ENCODE measurements around the gene MAP4K4. TPM values are rescaled to one million over a fixed set of nuclear protein-coding genes. Genes with fewer than 3 reads are reported as not detected.
"Not testable (repeated sequence)": the region's sequence is repeated elsewhere in the genome, so short reads cannot be mapped to it uniquely, and the experiment has no call there.

MAP4K4 gene
- total RNA-seq, 2 experiments from 2014 or later = 42.1 to 43.4 TPM

DNA sequence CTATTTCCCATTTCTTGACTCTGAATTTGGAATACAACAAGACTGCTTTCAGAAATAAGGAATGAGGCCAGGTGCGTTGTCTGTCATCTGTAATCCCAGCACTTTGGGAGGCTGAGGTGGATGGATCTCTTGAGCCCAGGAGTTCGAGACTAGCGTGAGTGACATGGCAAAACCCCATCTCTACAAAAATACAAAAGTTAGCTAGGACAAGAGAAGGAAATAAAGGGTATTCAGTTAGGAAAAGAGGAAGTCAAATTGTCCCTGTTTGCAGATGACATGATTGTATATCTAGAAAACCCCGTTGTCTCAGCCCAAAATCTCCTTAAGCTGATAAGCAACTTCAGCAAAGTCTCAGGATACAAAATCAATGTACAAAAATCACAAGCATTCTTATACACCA is 51.0 kb downstream of the MAP4K4 start:
- POLR2A ChIA-PET; DNase-seq; H3K4me3 Mint-ChIP-seq; H3K27ac Mint-ChIP-seq; H3K27me3 Mint-ChIP-seq; H3K9me3 Mint-ChIP-seq; H3K36me3 Mint-ChIP-seq; intact Hi-C loops (cut with micrococcal nuclease): not testable (repeated sequence)
- CTCF ChIA-PET = interaction anchor here (1.2 kb wide), 1 partner anchor 73 kb away, joined by 3 read pairs; no protein-coding TSS in a partner anchor
- H3K4me1 Mint-ChIP-seq (ENCODE audit: low read depth) = peaks cover 68% of the 10 kb centered on the region

DNA sequence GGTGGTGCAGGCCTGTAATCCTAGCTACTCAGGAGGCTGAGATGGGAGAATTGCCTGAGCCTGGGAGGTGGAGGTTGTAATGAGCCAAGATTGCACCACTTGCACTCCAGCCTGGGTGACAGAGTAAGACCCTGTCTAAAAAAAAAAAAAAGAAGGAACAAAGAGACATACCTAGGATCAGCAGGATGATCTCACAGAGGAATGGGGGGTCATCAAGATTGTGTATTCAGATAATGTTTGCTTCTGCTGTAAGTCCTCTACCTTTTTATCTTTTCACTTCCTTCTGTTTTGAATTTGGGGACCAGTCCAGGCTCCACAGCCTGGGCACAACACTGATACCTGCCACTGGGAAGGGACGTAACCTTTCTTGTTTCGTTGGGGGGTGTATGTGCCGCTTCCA is 53.2 kb downstream of the MAP4K4 start:
- intact Hi-C loops (cut with micrococcal nuclease) = no loop called here
- ChIA-PET POLR2A (no interaction called here), CTCF (interaction anchor here (1.0 to 1.1 kb wide), 2 partner anchors 56 to 73 kb away, joined by 3 to 4 read pairs; no protein-coding TSS in a partner anchor)
- DNase-seq = no peak
- peaks cover 70% of the 10 kb centered on the region for H3K4me1 Mint-ChIP-seq (ENCODE audit: low read depth)
- H3K27me3 Mint-ChIP-seq = no peaks in the 10 kb centered on the region
- H3K4me3 Mint-ChIP-seq = no peak overlapping the region
- no peak overlapping the region for H3K27ac Mint-ChIP-seq
- H3K9me3 Mint-ChIP-seq = no peaks in the 10 kb centered on the region
- peaks cover 1% of the 10 kb centered on the region for H3K36me3 Mint-ChIP-seq

DNA sequence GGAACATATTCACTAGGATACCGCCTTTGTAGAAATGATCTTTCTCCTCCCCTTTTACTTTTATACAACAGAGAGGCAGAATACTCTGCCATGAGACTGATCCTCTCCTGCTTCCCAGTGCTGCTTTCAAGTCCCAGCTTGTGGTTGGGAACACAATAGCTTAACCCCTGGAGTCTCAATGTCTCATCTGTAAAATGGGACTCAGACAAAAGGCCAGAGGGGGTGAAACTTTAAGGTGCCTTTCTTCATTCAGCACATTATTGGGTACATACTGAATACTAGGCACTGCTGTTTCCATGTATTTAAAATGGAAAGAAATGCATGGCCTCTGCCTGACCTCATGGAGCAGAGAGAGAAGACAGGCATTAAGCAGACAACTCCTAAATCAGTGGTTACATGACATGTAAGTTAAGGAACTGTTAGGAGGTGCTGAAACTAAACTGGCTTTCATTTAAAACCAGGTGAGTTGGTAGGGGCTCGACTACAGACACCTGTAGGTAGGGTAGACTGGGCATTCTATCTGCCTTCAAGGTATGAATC is 53.8 kb downstream of the MAP4K4 start:
- intact Hi-C loops (cut with micrococcal nuclease) = no loop called here
- peaks cover 69% of the 10 kb centered on the region for H3K4me1 Mint-ChIP-seq (ENCODE audit: low read depth)
- no peak for DNase-seq
- no peaks in the 10 kb centered on the region for H3K9me3 Mint-ChIP-seq
- H3K36me3 Mint-ChIP-seq = peaks cover 1% of the 10 kb centered on the region
- no peak overlapping the region for H3K27ac Mint-ChIP-seq
- H3K4me3 Mint-ChIP-seq = no peak overlapping the region
- CTCF ChIA-PET = interaction anchor here (1.0 to 1.1 kb wide), 2 partner anchors 57 to 72 kb away, joined by 3 to 4 read pairs; no protein-coding TSS in a partner anchor
- no peaks in the 10 kb centered on the region for H3K27me3 Mint-ChIP-seq
- POLR2A ChIA-PET = no interaction called here

DNA sequence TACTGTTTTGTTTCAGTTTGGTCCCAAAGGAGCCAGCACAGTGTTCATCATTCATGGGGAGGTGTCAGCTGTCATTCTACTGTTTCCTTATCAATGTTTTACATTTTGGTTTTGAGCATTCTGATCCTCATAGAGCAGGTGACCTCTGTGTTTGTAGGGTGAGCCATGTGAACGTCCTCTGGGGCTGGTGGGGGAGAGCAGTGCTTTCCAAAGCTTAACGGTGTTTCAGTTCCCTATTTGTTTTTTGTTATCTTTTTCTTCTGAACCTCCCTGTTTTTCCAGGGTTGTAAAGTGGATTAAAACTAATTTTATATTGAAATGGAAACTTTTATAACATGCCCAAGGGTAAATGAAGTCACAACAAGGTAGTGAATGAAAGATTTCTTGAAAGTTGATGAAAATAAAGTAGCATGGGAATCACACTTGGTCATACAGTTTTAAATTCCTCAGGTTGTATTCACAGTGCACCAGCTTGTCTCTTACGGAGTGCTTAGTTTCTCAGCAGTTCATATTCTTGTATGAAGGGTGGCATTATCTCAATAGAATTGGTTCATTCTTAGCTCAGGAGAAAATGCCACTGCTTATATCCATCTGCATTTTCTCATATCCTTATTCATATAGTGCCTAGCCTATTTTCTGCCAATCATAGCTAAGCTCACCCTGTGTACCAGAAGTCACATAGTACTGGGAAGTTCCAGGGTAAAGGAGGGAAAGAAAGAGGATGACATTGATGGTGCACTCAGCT is 54.5 kb downstream of the MAP4K4 start:
- intact Hi-C loops (cut with micrococcal nuclease) = no loop called here
- H3K36me3 Mint-ChIP-seq = peaks cover 1% of the 10 kb centered on the region
- POLR2A ChIA-PET = interaction anchor here (0.8 kb wide), 1 partner anchor 10 kb away, joined by 3 read pairs; no protein-coding TSS in a partner anchor
- H3K4me1 Mint-ChIP-seq (ENCODE audit: low read depth) = peaks cover 69% of the 10 kb centered on the region
- no peak overlapping the region for H3K27ac Mint-ChIP-seq
- no peaks in the 10 kb centered on the region for H3K27me3 Mint-ChIP-seq
- CTCF ChIA-PET = interaction anchor here (0.7 to 1.2 kb wide), 3 partner anchors 33 to 80 kb away, joined by 3 to 5 read pairs (median 4); no protein-coding TSS in a partner anchor
- no peak overlapping the region for H3K4me3 Mint-ChIP-seq
- no peaks in the 10 kb centered on the region for H3K9me3 Mint-ChIP-seq
- no peak for DNase-seq

DNA sequence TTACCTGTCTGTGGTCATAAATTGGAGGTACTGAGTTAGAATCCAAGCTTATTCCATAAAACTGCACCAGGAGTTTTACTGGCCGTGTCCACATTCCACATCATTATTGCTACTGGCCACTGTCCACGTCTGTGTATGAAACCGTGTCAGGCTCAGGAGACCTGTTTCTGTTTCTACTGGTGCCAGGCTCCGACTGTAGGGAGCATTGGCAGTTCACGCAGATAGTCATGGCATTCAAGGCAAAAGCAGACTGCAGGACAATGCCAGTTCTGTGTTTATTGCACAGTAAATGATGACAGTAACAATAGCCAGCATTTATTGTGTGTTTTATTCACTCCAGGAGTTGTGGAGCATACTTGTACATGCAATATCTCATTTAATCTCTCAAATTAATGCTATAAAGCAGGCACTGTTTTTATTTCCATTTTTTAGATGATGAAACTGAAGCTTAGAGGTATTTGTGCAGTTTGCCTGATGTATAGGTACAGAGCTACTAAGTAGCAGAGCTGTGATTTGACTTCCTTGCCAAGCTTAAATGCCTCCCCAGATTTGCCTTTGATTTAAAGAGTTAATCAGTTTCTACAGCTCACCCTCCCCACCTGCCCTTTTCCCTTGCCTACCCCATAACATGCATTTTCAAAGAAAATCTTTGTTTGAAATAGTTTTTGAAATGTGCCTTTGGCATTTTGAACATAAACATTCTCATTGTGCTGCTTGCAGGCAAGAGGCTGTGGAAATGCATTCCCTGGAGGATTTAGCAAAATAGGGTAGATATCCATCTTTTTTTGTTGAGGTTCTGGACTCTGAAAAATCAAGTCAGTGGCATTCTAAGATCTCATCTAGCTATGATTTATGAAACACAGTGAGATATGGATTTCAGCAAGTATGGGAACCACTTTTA is 55.5 kb downstream of the MAP4K4 start:
- ChIA-PET POLR2A (interaction anchor here (0.6 to 1.3 kb wide), 3 partner anchors 11 to 36 kb away, joined by 3 read pairs; no protein-coding TSS in a partner anchor), CTCF (interaction anchor here (0.6 to 1.2 kb wide), 6 partner anchors 11 to 390 kb away, joined by 3 to 5 read pairs (median 3); no protein-coding TSS in a partner anchor)
- no peak overlapping the region for H3K27ac Mint-ChIP-seq
- intact Hi-C loops (cut with micrococcal nuclease) = loop anchor here (1.0 kb wide), 1 partner anchor 8 kb away; no protein-coding TSS in a partner anchor
- no peaks in the 10 kb centered on the region for H3K9me3 Mint-ChIP-seq
- DNase-seq = no peak
- H3K36me3 Mint-ChIP-seq = peaks cover 1% of the 10 kb centered on the region
- peaks cover 70% of the 10 kb centered on the region for H3K4me1 Mint-ChIP-seq (ENCODE audit: low read depth)
- H3K4me3 Mint-ChIP-seq = no peak overlapping the region
- H3K27me3 Mint-ChIP-seq = no peaks in the 10 kb centered on the region

DNA sequence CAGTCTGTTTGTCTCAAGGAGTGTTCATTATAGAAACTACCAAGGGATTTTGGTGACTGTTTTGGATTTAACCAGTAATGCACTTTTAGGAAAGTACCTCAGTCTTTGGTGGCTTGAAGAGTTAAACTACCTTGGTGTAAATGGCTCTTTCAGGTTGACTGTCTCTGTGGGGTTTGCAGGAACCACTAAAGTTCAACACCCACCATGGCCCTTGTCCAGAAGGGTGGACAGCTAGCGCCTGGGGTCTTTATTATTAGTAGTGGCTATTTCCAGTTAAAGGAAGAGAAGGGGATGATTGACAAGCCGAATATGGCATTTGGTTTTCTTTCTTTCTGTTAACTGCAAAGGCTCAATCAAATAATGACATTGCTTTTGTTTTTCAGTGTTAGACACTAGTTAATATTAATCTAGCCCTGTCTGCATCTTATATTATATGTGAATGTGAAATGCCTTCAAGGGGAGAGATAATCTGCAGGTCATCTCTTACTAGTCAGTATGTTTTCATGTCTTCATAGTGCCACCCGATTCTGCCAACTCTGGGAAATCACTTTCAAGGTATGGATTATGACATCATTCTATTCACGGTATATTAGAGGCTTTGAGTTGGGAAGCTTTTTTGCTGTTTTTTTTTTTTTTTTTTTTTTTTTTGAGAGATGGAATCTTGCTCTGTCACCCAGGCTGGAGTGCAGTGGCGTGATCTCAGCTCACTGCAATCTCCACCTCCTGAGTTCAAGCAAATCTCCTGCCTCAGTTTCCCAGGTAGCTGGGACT is 56.4 kb downstream of the MAP4K4 start:
- POLR2A ChIA-PET = interaction anchor here (0.6 to 1.3 kb wide), 2 partner anchors 32 to 37 kb away, joined by 3 read pairs; no protein-coding TSS in a partner anchor
- Mint-ChIP-seq H3K27me3 (no peaks in the 10 kb centered on the region), H3K9me3 (no peaks in the 10 kb centered on the region), H3K4me1 (ENCODE audit: low read depth) (peaks cover 75% of the 10 kb centered on the region), H3K4me3 (no peak overlapping the region), H3K27ac (no peak overlapping the region), H3K36me3 (peaks cover 1% of the 10 kb centered on the region)
- CTCF ChIA-PET = interaction anchor here (0.6 to 1.8 kb wide), 5 partner anchors 12 to 391 kb away, joined by 3 to 6 read pairs (median 3); no protein-coding TSS in a partner anchor
- intact Hi-C loops (cut with micrococcal nuclease) = loop anchor here (1.0 to 2.0 kb wide), 2 partner anchors 9 to 17 kb away; no protein-coding TSS in a partner anchor
- DNase-seq = no peak

DNA sequence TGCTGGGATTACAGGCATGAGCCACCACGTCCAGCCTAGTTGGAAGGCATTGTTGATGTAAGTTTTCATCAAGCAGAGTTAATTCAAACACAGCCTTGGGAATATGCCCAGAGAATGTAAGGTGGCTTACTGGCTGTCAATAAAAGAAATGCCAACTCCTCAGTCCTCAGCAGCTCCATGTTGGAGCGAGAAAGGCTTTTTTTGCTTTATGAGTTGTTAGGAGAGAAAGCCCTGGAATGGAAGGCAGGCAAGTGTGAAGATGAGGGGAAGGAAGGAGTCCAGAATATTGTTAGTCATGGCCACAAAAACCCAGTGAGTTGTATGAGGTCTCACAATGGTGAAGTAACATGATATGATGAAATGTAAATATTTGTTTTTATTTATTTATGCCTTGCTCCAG is 57.1 kb downstream of the MAP4K4 start:
- ChIA-PET POLR2A (interaction anchor here (0.8 to 1.3 kb wide), 2 partner anchors 18 to 37 kb away, joined by 3 to 4 read pairs; no protein-coding TSS in a partner anchor), CTCF (interaction anchor here (0.6 to 1.8 kb wide), 2 partner anchors 256 to 336 kb away, joined by 3 to 6 read pairs; no protein-coding TSS in a partner anchor)
- no peak overlapping the region for H3K4me3 Mint-ChIP-seq

DNA sequence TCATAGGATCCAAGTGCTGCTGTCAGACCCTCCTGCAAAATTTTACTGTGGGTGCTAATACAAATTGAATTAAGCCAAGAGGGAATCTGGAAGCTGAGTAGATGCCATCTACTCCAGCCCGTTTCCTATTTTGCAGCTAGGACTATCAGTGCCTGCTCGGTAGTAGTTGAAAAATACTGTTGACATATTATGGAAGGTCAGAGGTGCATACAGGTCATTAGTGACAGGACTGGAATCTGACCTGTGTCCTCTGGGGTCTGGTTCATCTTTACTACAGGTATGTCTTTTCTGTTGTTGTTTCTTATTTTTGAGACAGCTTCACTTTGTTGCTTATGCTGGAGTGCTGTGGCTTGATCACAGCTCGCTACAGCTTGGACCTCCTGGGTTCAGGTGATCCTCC is 58.8 kb downstream of the MAP4K4 start:
- H3K27me3 Mint-ChIP-seq = no peaks in the 10 kb centered on the region
- no peak for DNase-seq
- intact Hi-C loops (cut with micrococcal nuclease) = loop anchor here (5.0 kb wide), 1 partner anchor 279 kb away; the partner anchor contains the start of gene RFX8
- no peaks in the 10 kb centered on the region for H3K9me3 Mint-ChIP-seq
- H3K27ac Mint-ChIP-seq = no peak overlapping the region
- ChIA-PET POLR2A (interaction anchor here (0.6 to 0.7 kb wide), 2 partner anchors 11 to 141 kb away, joined by 3 read pairs; no protein-coding TSS in a partner anchor), CTCF (interaction anchor here (0.9 kb wide), 1 partner anchor 67 kb away, joined by 4 read pairs; no protein-coding TSS in a partner anchor)
- H3K4me1 Mint-ChIP-seq (ENCODE audit: low read depth) = peaks cover 73% of the 10 kb centered on the region
- H3K4me3 Mint-ChIP-seq = no peak overlapping the region
- H3K36me3 Mint-ChIP-seq = no peaks in the 10 kb centered on the region

More for the DNA sequence above, 57.1 kb downstream of the MAP4K4 start:
- Mint-ChIP-seq H3K27ac (peak overlapping the region; percentile 11), H3K4me1 (ENCODE audit: low read depth) (peaks cover 78% of the 10 kb centered on the region), H3K27me3 (no peaks in the 10 kb centered on the region), H3K36me3 (peaks cover 1% of the 10 kb centered on the region), H3K9me3 (no peaks in the 10 kb centered on the region)
- no peak for DNase-seq
- intact Hi-C loops (cut with micrococcal nuclease) = loop anchor here (2.0 to 5.0 kb wide), 2 partner anchors 18 to 277 kb away; partner anchors contain the start of gene RFX8

DNA sequence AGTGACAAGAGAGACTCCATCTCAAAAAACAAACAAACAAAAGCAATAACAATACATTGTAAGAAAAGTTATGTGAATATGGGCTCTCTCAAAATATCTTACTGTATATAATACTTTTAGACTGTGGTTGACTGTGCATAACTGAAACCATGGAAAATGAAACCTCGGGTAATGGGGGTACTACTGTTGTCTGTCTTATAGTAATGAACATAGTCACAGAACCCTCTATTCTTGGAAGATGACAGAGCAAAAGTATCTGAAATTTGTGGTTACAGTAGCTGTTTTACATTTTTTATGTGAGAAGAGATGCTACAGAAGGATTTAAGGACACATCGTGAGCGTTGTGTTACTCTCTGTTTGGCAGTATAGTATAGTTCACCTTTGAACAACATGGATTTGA is 60.5 kb downstream of the MAP4K4 start:
- intact Hi-C loops (cut with micrococcal nuclease) = loop anchor here (1.0 to 5.0 kb wide), 4 partner anchors 21 to 281 kb away; partner anchors contain the start of gene RFX8
- POLR2A ChIA-PET = interaction anchor here (1.0 to 1.6 kb wide), 2 partner anchors 9 to 21 kb away, joined by 5 read pairs; no protein-coding TSS in a partner anchor
- Mint-ChIP-seq H3K9me3 (no peaks in the 10 kb centered on the region), H3K4me1 (ENCODE audit: low read depth) (peaks cover 68% of the 10 kb centered on the region), H3K27ac (peak overlapping the region; percentile 16), H3K36me3 (no peaks in the 10 kb centered on the region), H3K27me3 (no peaks in the 10 kb centered on the region), H3K4me3 (peak overlapping the region; percentile 52)
- CTCF ChIA-PET = interaction anchor here (0.6 to 1.6 kb wide), 10 partner anchors 9 to 126 kb away, joined by 3 to 8 read pairs (median 4); no protein-coding TSS in a partner anchor
- no peak for DNase-seq

DNA sequence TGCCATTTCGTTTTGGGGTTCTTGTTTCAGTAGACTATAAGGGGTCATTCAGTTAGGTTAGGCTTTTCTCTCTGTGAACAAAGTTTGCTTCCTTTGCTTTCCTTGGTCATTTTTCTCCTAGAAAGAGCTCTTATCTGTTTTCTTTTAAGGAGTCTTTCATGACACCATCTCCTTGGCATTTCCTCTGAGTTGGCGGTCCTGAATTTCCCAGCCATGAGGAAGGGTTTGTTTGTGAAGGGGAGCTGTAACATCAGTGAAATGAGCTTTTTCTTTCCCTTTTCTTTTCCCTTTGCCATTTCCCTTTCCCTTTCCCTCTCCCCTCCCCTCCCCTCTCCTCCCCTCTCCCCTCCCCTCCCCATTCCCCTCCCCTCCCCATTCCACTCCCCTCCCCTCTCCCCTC is 61.7 kb downstream of the MAP4K4 start:
- CTCF ChIA-PET = interaction anchor here (1.4 to 1.6 kb wide), 2 partner anchors 65 to 69 kb away, joined by 3 to 5 read pairs; no protein-coding TSS in a partner anchor
- POLR2A ChIA-PET = no interaction called here
- DNase-seq = no peak
- no peaks in the 10 kb centered on the region for H3K27me3 Mint-ChIP-seq
- H3K4me3 Mint-ChIP-seq = no peak overlapping the region
- no peaks in the 10 kb centered on the region for H3K36me3 Mint-ChIP-seq
- intact Hi-C loops (cut with micrococcal nuclease) = loop anchor here (5.0 kb wide), 1 partner anchor 282 kb away; the partner anchor contains the start of gene RFX8
- H3K4me1 Mint-ChIP-seq (ENCODE audit: low read depth) = peaks cover 67% of the 10 kb centered on the region
- H3K9me3 Mint-ChIP-seq = no peaks in the 10 kb centered on the region
- no peak overlapping the region for H3K27ac Mint-ChIP-seq

Measured in activated CD4-positive, alpha-beta memory T cell treated with anti-CD3 and anti-CD28 coated beads for 36 hours (primary cell).